Smooth muscle cell of the coronary artery (primary cell): ENCODE results near the gene ALG10B. TPM values are rescaled to one million over a fixed set of nuclear protein-coding genes. Genes with fewer than 3 reads are reported as not detected.

Experiments used
- total RNA-seq: library from RNA; depleted of rRNA; stranded (reverse); fragments of >200 nt; gene quantifications from 2 replicates; pipeline ENCODE4 v1.2.3, GENCODE V29; 2014; ENCODE audit warnings: low replicate concordance

Gene ALG10B
- total RNA-seq = 0.94 and 2.4 TPM in 2 replicates

GRCh38 chr12:38316391-38317129 is at the start of gene ALG10B:
Gene ALG10B, plus strand, starts transcription at chr12:38316774. Its CDS starts 120 bp downstream, at chr12:38316894.

